ENCODE measurements around the gene RHBDF2. TPM values are rescaled to one million over a fixed set of nuclear protein-coding genes. Genes with fewer than 3 reads are reported as not detected.

The RHBDF2 gene
- total RNA-seq, 1 experiment from 2014 or later = 52.3 TPM

- H4K20me1 ChIP-seq (ENCODE audit: low read length) = no peaks in the 10 kb centered on the region
- no peaks in the 10 kb centered on the region for H3K79me2 ChIP-seq (ENCODE audit: low read length)
- peaks cover 38% of the 10 kb centered on the region for H3K4me1 ChIP-seq (ENCODE audit: insufficient read depth, low read length)
- H3K27ac ChIP-seq (ENCODE audit: low read length) = peak overlapping the region; percentile 71
- no TSS peak for BruUV-seq (replicated peaks)
- H3K27me3 ChIP-seq (ENCODE audit: low read length) = no peaks in the 10 kb centered on the region
- intact Hi-C loops (cut with micrococcal nuclease) = no loop called here
- H2AFZ ChIP-seq (ENCODE audit: low read length) = peak overlapping the region; percentile 25; the same call in 1 of the 2 replicates
- peak overlapping the region; percentile 34; the same call in 1 of the 2 replicates for H3K4me2 ChIP-seq (ENCODE audit: low read length)
- no peak for ATAC-seq
- no peak overlapping the region for H3K4me3 ChIP-seq (ENCODE audit: low read length)
- DNase-seq = no peak
- no peaks in the 10 kb centered on the region for H3F3A ChIP-seq (ENCODE audit: low read length, unreplicated experiment)
- no peaks in the 10 kb centered on the region for H3K36me3 ChIP-seq (ENCODE audit: low read depth, low read length)
- no peak for TF ChIP-seq EZH2 (IDR thresholded peaks at IDR 0.05; ENCODE audit: low read length, unreplicated experiment)
- no peak for TF ChIP-seq EZH2phosphoT487 (IDR thresholded peaks at IDR 0.05; ENCODE audit: borderline replicate concordance, low read length)
- no peak for TF ChIP-seq CTCF (conservative IDR thresholded peaks at IDR 0.05; ENCODE audit: low read depth, low read length)
- H3K9me3 ChIP-seq (ENCODE audit: low read length) = no peaks in the 10 kb centered on the region
- ChIA-PET POLR2A (ENCODE audit: unreplicated experiment) (no interaction called here), CTCF (interaction anchor here (1.2 kb wide), 2 partner anchors 16 to 94 kb away, joined by 3 to 9 read pairs; no protein-coding TSS in a partner anchor)
- H3K9ac ChIP-seq (ENCODE audit: low read length) = peak overlapping the region; percentile 55
- H3K9me2 ChIP-seq (replicated peaks; ENCODE audit: low read length) = no peaks in the 10 kb centered on the region
Measured at GRCh38 chr17:76530095-76530723, 29.0 kb upstream of the RHBDF2 start.

GRCh38 chr17:76529224-76530094, 28.2 kb upstream of the RHBDF2 start:
- peak overlapping the region; percentile 34 for H3K4me2 ChIP-seq (ENCODE audit: low read length)

More at GRCh38 chr17:76529224-76530094, 28.2 kb upstream of the RHBDF2 start:
- Histone ChIP-seq H2AFZ (ENCODE audit: low read length) (peak overlapping the region; percentile 25), H3K4me3 (ENCODE audit: low read length) (no peak overlapping the region), H3K27me3 (ENCODE audit: low read length) (no peaks in the 10 kb centered on the region), H3K9me2 (replicated peaks; ENCODE audit: low read length) (no peaks in the 10 kb centered on the region), H3K4me1 (ENCODE audit: insufficient read depth, low read length) (peaks cover 46% of the 10 kb centered on the region), H3K9ac (ENCODE audit: low read length) (peak overlapping the region; percentile 55), H3K79me2 (ENCODE audit: low read length) (no peaks in the 10 kb centered on the region), H3K36me3 (ENCODE audit: low read depth, low read length) (no peaks in the 10 kb centered on the region), H4K20me1 (ENCODE audit: low read length) (no peaks in the 10 kb centered on the region), H3F3A (ENCODE audit: low read length, unreplicated experiment) (no peaks in the 10 kb centered on the region), H3K27ac (ENCODE audit: low read length) (peak overlapping the region; percentile 71), H3K9me3 (ENCODE audit: low read length) (no peaks in the 10 kb centered on the region)
- ATAC-seq = peak; percentile 48
- peak; percentile 70 for DNase-seq
- no TSS peak for BruUV-seq (replicated peaks)
- intact Hi-C loops (cut with micrococcal nuclease) = no loop called here
- ChIA-PET CTCF (interaction anchor here (0.6 to 1.2 kb wide), 7 partner anchors 11 to 259 kb away, joined by 3 to 9 read pairs (median 4); no protein-coding TSS in a partner anchor), POLR2A (ENCODE audit: unreplicated experiment) (interaction anchor here (1.0 kb wide), 1 partner anchor 17 kb away, joined by 9 read pairs; no protein-coding TSS in a partner anchor)
- TF ChIP-seq CTCF (conservative IDR thresholded peaks at IDR 0.05; ENCODE audit: low read depth, low read length) (no peak), EZH2phosphoT487 (IDR thresholded peaks at IDR 0.05; ENCODE audit: borderline replicate concordance, low read length) (no peak), EZH2 (IDR thresholded peaks at IDR 0.05; ENCODE audit: low read length, unreplicated experiment) (no peak)
